ENCODE data around the gene OR4B1.
A peak's percentile ranks its signal among the peaks of the same experiment; 100 is the strongest.
"Not testable (repeated sequence)": the region's sequence is repeated elsewhere in the genome, so short reads cannot be mapped to it uniquely, and the experiment has no call there.

Gene OR4B1, protein sequence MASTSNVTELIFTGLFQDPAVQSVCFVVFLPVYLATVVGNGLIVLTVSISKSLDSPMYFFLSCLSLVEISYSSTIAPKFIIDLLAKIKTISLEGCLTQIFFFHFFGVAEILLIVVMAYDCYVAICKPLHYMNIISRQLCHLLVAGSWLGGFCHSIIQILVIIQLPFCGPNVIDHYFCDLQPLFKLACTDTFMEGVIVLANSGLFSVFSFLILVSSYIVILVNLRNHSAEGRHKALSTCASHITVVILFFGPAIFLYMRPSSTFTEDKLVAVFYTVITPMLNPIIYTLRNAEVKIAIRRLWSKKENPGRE

GRCh38 chr11:48216510-48216909 is at the start of gene OR4B1:
Gene OR4B1, plus strand, starts transcription at chr11:48216810. Its CDS starts 0 bp downstream, at chr11:48216810.
- DNase-seq: no peak

DNA sequence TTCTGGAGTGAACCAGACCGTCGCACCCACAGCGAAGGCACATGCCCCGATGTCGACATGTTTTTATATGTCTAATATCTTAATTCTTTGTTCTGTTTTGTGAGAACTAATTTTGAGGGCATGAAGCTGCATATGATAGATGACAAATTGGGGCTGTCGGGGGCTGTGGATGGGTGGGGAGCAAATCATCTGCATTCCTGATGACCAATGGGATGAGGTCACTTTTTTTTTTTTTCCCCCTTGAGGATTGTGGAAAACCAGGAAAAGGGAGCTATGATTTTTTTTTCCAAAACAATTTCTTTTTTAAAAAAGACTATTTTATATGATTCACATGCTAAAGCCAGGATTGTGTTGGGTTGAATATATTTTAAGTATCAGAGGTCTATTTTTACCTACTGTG is 49.2 kb upstream of the OR4B1 start:
- DNase-seq: no peak

GRCh38 chr11:48168815-48169214 is 47.8 kb upstream of the OR4B1 start:
- no peak for DNase-seq

- DNase-seq: no peak
Observed at GRCh38 chr11:48169259-48169658, 47.4 kb upstream of the OR4B1 start.

DNA sequence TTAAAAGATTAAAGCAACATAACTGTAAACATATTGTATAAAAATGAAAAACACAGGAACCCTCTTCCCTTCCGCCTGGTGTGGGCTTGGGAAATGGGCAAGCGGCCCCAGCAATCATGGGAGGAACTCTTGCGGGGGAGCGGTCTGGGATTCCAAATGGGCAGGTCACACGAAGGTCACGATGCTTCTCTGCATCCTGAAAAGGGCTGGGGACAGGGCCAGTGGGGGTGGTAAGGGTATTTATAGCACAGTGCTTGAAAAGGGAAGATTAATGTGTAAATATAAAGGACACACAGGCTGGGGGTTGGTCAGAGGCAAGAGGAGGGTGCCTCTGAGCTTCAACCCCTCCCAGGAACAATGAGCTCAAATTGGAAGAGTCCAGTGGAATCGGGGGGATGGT is 46.9 kb upstream of the OR4B1 start:
- DNase-seq: no peak

- DNase-seq: no peak
Observed at GRCh38 chr11:48170241-48171233, 46.1 kb upstream of the OR4B1 start.

DNA sequence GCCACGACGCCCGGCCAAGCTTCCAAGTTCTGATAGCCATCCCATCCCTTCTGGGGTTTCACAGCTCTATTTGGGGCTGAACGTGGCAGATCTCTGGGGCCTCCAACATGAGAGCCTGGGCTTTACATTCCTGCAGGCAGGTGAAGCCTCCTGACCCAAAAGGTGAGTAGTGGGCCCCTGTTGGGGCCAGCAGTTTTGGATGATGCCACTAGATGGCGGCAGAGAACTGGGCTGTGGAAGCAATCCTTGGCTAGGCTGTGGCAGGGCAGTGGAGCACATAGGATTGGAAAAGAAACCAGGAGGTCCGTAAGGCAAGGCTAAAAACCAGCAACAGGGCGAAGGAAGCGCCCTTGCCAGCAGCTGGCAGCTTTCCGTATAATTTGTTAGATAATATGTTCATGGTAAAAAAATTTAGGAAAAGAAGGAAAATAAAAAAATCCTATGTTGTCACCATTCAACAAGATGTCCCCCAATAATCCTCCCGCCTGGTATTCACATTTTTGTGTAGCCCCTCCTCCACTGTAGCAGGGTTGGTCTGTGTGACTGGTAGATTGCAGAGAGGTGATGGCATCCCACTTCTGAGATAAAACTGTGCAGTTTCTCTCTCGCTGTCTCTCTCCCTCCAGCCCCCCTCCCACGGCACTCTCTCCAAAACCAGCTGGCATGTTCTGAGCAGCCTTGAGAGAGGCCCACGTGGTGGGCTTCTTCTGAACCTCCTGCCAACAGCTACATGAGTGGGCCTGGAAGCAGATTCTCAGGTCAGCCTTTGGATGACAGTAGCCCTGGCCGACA is 43.6 kb upstream of the OR4B1 start:
- DNase-seq: peak in 53 of 58 donors; percentile 10 to 75 (median 39)

GRCh38 chr11:48177661-48178060 is 38.9 kb upstream of the OR4B1 start:
- DNase-seq: no peak

- no peak for DNase-seq
Observed at GRCh38 chr11:48180627-48181026, 36.0 kb upstream of the OR4B1 start.

GRCh38 chr11:48182860-48183526 is 33.6 kb upstream of the OR4B1 start:
- DNase-seq: no peak

GRCh38 chr11:48184452-48184851 is 32.2 kb upstream of the OR4B1 start:
- no peak for DNase-seq

DNA sequence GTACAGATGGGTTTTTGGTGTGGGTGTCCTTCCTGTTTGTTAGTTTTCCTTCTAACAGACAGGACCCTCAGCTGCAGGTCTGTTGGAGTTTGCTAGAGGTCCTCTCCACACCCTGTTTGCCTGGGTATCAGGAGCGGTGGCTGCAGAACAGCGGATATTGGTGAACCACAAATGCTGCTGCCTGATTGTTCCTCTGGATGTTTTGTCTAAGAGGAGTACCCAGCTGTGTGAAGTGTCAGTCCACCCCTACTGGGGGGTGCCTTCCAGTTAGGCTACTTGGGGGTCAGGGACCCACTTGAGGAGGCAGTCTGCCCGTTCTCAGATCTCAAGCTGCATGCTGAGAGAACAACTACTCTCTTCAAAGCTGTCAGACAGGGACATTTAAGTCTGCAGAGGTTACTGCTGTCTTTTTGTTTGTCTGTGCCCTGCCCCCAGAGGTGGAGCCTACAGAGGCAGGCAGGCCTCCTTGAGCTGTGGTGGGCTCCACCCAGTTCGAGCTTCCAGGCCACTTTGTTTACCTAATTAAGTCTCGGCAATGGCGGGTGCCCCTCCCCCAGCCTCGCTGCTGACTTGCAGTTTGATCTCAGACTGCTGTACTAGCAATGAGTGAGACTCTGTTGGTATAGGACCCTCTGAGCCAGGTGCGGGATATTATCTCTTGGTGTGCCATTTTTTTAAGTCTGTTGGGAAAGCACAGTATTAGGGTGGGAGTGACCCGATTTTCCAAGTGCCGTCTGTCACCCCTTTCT is 25.5 kb upstream of the OR4B1 start:
- not testable (repeated sequence) for DNase-seq

DNA sequence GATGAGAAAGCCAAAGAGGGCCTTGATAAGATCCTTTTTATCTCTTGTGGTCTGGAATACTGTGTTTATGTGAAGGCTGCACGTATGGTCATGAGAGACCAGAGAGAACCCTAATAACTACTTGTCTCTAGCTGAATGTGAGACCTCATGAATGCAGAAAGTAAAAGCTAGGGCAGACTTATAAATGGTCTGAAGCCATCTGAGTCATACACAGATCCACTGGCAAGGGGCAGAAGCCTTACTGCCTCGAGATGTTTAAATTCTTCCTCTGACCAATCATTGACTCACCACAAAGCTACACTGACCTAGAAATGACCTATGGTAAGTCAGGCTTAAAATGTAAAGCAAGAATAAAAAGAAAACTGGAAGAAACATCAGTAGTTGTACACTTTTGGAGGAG is 22.7 kb upstream of the OR4B1 start:
- DNase-seq: no peak

- no peak for DNase-seq
Observed at GRCh38 chr11:48207881-48208280, 8.7 kb upstream of the OR4B1 start.

- no peak for DNase-seq
Observed at GRCh38 chr11:48210052-48210451, 6.6 kb upstream of the OR4B1 start.

GRCh38 chr11:48228761-48229160 is 12.2 kb downstream of the OR4B1 start:
- no peak for DNase-seq

DNA sequence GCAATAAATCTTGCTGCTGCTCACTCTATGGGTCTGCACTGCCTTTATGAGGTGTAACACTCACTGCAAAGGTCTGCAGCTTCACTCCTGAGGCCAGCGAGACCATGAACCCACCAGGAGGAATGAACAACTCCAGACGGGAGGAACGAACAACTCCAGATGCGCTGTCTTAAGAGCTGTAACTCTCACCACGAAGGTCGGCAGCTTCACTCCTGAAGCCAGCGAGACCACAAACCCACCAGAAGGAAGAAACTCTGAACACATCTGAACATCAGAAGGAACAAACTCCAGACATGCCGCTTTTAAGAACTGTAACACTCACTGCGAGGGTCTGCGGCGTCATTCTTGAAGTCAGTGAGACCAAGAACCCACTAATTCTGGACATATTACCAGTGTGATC is 13.4 kb downstream of the OR4B1 start:
- DNase-seq: not testable (repeated sequence)

- no peak for DNase-seq
Observed at GRCh38 chr11:48237727-48238126, 21.1 kb downstream of the OR4B1 start.

- DNase-seq: no peak
Observed at GRCh38 chr11:48242501-48242900, 25.9 kb downstream of the OR4B1 start.

- no peak for DNase-seq
Observed at GRCh38 chr11:48244804-48245203, 28.2 kb downstream of the OR4B1 start, which contains the start of gene OR4X2. Gene OR4X2, plus strand, starts transcription at chr11:48245104. Its CDS starts 0 bp downstream, at chr11:48245104.
